GM19455 (cell line): ENCODE measurements around the gene NAXE.
"Not testable (repeated sequence)": the region's sequence is repeated elsewhere in the genome, so short reads cannot be mapped to it uniquely, and the experiment has no call there.

Experiments used
- ATAC-seq: cut with Tn5 transposase; IDR thresholded peaks from one replicate; pipeline ENCODE4 v1.9.1; 2021; ENCODE audit not compliant: unreplicated experiment

NAXE gene

DNA sequence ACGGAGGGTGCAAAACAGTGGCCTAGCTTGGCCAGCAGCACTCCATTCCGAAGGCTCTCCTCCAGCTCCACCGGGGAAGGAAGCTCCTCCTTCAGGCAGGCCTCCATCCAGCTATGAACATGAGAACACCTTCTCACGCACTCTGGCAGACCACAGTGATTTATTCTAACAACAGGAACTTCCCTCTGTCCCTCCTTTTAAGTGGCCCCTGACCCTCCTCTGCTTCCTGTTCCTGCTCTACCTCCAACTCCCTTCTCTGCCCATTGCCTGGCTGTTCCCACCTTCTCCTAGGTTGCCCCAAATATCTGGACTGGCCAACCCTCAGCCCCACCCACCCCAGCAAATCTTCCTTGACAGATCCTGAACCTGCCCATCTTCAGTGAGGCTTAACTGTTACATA is 25.1 kb upstream of the NAXE start:
- no peak for ATAC-seq

DNA sequence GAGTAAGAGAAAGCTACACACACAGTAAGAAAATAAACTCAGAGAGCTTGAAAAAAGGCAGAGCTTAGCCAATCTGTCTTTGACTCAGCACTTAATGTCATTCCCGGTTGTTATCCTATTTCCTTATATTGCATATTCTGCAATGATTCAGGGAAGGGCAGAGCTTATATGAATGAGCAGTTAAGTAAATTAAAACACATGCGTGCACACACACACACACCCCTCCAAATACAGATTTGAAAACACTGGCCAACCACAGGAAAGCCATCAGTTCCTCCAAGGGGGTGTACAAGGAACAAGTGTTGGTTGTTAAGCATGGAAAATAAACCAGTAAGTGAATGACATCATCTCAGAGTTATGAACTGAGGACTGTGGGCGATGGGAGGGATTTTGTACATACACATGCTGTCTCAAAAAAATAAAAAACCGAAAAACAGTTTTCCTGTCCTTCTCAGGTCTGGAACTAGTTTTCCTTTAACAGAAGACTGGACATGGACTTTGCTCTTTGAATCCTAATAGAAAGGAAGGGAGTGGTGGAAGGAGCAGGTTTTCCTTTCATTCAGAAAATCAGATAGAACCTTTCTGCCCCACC is 20.2 kb upstream of the NAXE start:
- ATAC-seq: no peak

- ATAC-seq: no peak
Observed at GRCh38 chr1:156571919-156572662, 19.5 kb upstream of the NAXE start, which contains the start of gene IQGAP3. IQGAP3 (minus strand) TSS chr1:156572565; CDS start chr1:156572529, 36 bp downstream.

GRCh38 chr1:156572663-156573018 is 18.9 kb upstream of the NAXE start:
- ATAC-seq: no peak

GRCh38 chr1:156574039-156574633 is 17.4 kb upstream of the NAXE start:
- ATAC-seq: no peak

DNA sequence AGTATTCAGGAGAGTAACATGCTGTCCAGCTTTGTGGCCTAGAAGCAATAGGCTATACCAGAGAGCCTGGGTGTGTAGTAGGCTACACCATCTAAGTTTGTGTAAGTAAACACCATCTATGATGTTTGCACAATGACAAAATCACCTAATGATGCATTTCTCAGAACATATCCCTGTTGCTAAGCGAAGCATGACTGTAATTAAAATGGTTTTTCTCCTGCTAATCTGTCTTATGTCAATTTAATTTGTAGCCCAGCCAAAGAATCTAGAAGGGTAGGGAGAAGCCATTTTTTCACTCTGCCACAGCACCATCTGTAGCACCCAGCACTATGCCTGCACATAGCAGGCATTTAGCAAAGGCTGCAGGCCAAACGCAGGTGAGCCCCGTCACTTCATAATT is 14.0 kb upstream of the NAXE start:
- ATAC-seq: no peak

DNA sequence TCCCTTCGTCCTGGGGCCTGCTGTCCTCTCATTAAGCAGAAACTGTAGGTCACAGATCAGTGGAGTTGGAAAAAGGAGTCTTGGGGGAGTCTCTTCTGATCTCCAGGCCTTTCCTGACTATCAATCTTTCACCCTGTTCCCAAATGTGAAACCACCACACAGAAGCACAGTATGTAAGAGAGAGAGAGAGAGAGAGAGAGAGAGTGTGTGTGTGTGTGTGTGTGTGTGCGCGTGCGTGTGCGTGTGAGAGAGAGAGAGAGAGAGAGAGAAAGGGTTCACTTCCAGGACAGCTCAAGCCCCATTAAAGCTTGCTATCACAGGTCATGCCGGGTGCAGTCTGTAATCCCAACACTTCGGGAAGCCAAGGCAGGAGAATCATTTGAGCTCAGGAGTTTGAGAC is 13.5 kb upstream of the NAXE start:
- ATAC-seq: no peak

- no peak for ATAC-seq
Observed at GRCh38 chr1:156579472-156579871, 12.1 kb upstream of the NAXE start, which contains the start of gene TTC24. TTC24 (plus strand) TSS chr1:156579723; CDS start chr1:156581365, 1,642 bp downstream.

GRCh38 chr1:156581661-156582387 is 9.8 kb upstream of the NAXE start:
- no peak for ATAC-seq

GRCh38 chr1:156582388-156583017 is 9.1 kb upstream of the NAXE start:
- ATAC-seq: no peak

DNA sequence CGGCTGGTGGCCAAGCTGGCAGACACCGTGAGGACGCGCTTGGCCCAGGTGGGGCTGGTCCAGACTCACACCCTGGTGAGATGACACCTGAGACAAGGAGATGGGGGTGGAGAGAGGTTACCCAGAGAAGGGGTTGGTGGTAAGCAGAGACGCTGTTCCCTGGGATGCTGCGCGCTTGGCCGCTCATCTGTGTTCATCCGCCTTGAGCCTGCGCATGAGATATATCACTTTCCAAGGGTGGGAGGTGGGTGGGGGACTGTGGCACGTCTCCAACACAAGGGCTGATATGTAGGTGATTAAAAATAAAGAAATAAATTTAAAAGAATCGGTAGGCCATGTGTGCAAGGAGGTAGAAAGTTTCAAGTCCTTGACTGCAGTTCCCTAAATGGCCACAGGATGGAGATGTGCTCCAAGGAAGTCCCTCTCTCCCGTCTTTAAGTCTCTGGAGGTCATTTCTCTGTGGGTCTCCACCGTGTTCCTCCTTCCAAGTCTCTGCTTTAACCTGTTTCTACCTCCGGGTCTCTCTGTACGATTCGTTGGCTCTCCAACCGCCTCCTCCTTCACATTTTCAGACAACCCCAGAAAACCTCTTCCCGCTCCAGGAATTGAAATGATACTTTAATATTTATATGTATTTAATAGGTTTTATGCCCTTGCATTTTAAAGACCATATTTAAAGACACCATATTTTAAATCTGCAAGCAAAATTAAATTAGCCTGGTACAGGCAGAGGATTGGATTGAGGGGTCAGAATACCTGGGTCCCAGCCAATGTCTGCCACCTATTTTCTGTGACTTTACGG is 7.6 kb upstream of the NAXE start:
- no peak for ATAC-seq

- ATAC-seq: no peak
Observed at GRCh38 chr1:156584813-156585212, 6.8 kb upstream of the NAXE start.

GRCh38 chr1:156586323-156586722 is 5.3 kb upstream of the NAXE start:
- no peak for ATAC-seq

DNA sequence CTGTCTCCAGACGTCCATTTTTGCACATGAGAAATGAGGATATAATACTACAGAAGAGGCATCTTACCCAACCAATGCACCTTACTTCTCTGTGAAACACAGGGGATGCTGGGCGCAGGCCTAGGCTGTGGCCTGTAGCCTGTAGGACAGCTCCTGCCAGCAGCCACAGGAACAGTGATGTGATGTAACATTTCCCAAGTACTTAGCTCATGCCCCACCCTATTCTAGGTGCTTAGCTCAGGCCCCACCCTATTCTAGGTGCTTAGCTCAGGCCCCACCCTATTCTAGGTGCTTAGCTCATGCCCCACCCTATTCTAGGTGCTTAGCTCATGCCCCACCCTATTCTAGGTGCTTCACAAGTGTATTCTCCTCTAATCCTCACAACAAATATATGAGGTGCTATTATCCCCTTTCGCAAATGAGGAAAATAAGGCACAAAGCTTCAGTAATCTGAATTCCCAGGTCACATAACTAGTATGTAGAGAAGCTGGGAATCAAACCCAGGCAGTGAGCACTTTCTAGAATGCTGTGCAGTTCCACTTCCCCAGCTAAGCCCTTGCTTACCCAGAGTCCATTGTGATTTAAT is 4.6 kb upstream of the NAXE start:
- ATAC-seq: no peak

- not testable (repeated sequence) for ATAC-seq
Observed at GRCh38 chr1:156587927-156588326, 3.6 kb upstream of the NAXE start.

DNA sequence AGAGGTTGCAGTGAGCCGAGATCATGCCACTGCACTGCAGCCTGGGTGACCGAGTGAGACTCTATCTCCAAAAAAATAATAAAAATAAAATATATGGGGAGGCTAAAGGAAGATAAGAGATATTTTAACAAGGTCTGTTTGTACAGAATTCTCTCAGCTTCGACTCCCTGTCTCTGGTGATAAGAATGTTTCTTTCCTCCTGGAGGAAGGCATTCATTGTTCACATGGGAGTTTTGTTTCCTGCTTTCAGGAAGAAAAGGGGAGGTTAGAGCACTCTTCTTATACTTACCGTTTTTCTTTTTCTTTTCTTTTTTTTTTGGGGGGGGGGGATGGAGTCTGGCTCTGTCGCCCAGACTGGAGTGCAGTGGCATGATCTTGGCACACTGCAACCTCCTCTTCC is 2.0 kb upstream of the NAXE start:
- no peak for ATAC-seq

- no peak for ATAC-seq
Observed at GRCh38 chr1:156590326-156591180, 1.0 kb upstream of the NAXE start.

- ATAC-seq: peak; percentile 19
Observed at GRCh38 chr1:156591181-156591431, 470 bp upstream of the NAXE start.

DNA sequence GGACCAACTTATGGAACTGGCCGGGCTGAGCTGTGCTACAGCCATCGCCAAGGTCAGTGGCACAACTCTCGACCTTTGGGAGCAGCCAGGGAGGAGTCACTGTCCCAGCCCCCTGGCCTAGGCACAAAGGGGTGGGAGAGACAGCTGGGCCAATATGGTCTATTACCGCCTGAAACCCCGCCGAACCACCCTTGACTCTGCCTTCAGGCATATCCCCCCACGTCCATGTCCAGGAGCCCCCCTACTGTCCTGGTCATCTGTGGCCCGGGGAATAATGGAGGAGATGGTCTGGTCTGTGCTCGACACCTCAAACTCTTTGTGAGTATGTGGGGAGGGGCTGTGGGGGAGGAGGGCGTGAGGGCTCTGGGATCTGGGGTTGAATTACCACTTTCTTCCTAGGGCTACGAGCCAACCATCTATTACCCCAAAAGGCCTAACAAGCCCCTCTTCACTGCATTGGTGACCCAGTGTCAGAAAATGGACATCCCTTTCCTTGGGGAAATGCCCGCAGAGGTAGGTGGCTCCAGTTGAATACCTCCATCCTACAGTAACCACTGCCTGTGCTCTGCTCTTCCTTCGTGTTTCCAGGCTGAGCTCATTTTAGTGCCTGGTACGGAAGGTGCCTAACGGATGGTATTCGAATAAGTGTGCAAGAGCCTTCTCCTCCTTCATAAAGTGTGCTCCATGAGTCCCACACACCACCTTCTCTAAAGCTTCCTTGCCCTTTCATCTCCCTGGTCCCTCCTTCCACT is 758 bp downstream of the NAXE start:
- no peak for ATAC-seq
